HFF-Myc (cell line): ENCODE measurements around the gene PPP2R2D.

Experiments
- DNase-seq: peaks from one replicate; pipeline ENCODE4 v3.0.0-alpha.2; 2011; ENCODE audit warnings: low read depth; ENCODE audit errors: extremely low read depth
- H3K4me3 ChIP-seq: replicated peaks from 2 replicates; pipeline ENCODE4 v1.5.1; 2011; ENCODE audit warnings: low read depth, mild to moderate bottlenecking, control low read depth, low read length
- CTCF ChIP-seq: IDR thresholded peaks from 2 replicates; pipeline ENCODE4 v1.5.1; 2012; ENCODE audit warnings: mild to moderate bottlenecking, low read depth, low read length, control low read depth; ENCODE audit errors: missing control alignments

The PPP2R2D gene

DNA sequence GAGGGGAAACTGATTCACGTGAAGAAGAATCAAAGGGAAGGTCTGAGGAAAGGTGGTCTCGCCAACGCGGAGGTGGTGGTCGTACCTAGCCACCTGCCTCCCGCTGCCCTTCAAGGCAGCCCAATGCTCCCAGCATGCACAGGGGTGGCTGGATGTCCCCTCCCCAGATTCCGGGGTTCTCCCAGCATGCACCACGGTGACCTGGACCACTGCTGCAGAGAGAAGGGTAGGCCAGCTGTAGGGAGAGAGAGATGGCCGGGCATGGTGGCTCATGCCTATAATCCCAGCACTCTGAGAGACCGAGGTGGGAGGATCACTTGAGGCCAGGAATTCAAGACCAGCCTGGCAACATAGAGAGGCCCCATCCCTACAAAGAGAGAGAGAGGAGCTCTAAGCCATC lies 32.4 kb upstream of the PPP2R2D start:
- H3K4me3 ChIP-seq = no peak overlapping the region
- TF ChIP-seq CTCF = no peak
- no peak for DNase-seq

DNA sequence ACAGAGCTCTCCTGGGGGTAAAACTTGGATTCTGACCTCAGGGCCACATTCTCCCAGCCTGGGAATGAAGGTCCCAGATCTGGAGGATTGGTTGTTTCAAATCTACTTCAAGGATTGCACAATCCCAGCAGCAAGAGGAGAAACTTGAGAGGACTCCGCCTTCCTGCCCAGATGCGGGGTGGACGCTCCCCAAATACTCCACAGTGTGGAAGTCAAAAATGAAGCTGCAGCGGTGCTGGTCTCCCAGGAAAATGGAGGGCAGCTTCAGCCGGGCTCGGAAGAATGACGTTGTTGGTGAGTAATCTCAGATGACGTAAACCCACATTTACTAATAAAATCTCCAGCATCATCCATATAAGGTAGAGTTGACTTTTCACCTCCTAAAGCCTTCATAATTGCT lies 31.5 kb upstream of the PPP2R2D start:
- no peak for DNase-seq

GRCh38 chr10:131870411-131870810 lies 30.4 kb upstream of the PPP2R2D start:
- DNase-seq = no peak
- H3K4me3 ChIP-seq = no peak overlapping the region
- no peak for TF ChIP-seq CTCF

More for the DNA sequence above, 31.5 kb upstream of the PPP2R2D start:
- H3K4me3 ChIP-seq = no peak overlapping the region
- TF ChIP-seq CTCF = no peak

DNA sequence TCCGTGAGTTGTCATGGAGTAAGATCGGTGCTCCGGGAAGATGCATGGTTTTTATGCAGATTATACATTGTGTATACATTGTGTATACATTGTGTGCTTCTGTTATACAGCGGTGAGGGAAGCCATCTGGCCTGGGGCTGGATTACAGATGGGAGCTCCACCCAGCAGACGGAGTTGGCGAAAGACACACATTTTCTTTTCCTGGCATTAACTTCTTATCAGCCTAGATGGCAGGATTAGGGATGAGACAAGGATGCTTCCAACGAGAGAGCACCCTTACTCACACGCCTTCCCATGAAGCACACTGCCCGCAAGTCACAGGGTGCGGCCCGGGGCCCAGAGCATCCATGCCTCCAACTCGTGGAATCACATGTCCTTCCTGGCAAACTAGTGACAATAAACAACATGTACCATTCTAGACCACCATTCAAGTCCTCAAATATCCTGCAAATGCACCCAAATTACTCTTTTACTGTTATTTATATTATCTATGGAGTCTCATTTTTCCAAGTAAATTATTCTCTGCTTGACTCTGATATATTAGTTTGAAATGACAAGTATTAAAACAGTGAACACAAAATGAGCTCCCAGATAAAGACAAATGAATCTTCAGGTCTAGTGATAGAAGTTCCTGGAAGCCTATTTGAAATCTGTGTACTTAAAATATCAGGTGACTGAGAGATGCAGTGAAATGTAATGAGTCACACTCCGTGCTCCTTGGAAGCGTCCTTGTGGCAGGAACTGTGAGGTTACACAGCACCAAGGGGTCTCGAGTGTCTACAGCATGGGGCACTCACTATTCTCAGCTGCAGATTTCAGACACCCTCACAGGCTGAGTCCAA lies 29.8 kb upstream of the PPP2R2D start:
- no peak overlapping the region for H3K4me3 ChIP-seq
- no peak for DNase-seq
- TF ChIP-seq CTCF = no peak

- TF ChIP-seq CTCF = no peak
- DNase-seq = no peak
- no peak overlapping the region for H3K4me3 ChIP-seq
Measured at GRCh38 chr10:131871673-131872005, 29.2 kb upstream of the PPP2R2D start.

GRCh38 chr10:131872011-131872826 lies 28.6 kb upstream of the PPP2R2D start:
- no peak for TF ChIP-seq CTCF
- no peak overlapping the region for H3K4me3 ChIP-seq
- DNase-seq = no peak
